ENCODE measurements around the gene LMBR1L.
A peak's percentile ranks its signal among the peaks of the same experiment; 100 is the strongest.

LMBR1L gene

GRCh38 chr12:49089821-49090773, 20.6 kb downstream of the LMBR1L start:
- TF ChIP-seq CTCF (IDR thresholded peaks at IDR 0.05), result no peak
- no peaks in the 10 kb centered on the region for H3K36me3 ChIP-seq
- H3K27me3 ChIP-seq, result peaks cover 96% of the 10 kb centered on the region
- peaks cover 41 to 53% of the 10 kb centered on the region in 2 experiments for H3K4me1 ChIP-seq (ENCODE audit: control insufficient read depth in 1 of 2, insufficient read depth in 1 of 2, low read depth in 1 of 2, low read length in 1 of 2)
- H3K9me3 ChIP-seq, result no peaks in the 10 kb centered on the region
- peak overlapping the region; percentile 28 to 40 for H3K4me3 ChIP-seq (ENCODE audit: low read depth in 1 of 2, low read length in 1 of 2)
- peak overlapping the region; percentile 18 for H3K27ac ChIP-seq

GRCh38 chr12:49088932-49089330, 21.7 kb downstream of the LMBR1L start:
- Histone ChIP-seq H3K4me3 (ENCODE audit: low read depth in 1 of 2, low read length in 1 of 2) (no peak overlapping the region), H3K27ac (no peak overlapping the region), H3K4me1 (ENCODE audit: control insufficient read depth in 1 of 2, insufficient read depth in 1 of 2, low read depth in 1 of 2, low read length in 1 of 2) (peaks cover 41 to 45% of the 10 kb centered on the region in 2 experiments), H3K27me3 (peaks cover 85% of the 10 kb centered on the region), H3K9me3 (no peaks in the 10 kb centered on the region), H3K36me3 (no peaks in the 10 kb centered on the region)
- no peak for TF ChIP-seq CTCF (IDR thresholded peaks at IDR 0.05)

- peaks cover 41 to 45% of the 10 kb centered on the region in 2 experiments for H3K4me1 ChIP-seq (ENCODE audit: control insufficient read depth in 1 of 2, insufficient read depth in 1 of 2, low read depth in 1 of 2, low read length in 1 of 2)
- peaks cover 79% of the 10 kb centered on the region for H3K27me3 ChIP-seq
- no peaks in the 10 kb centered on the region for H3K36me3 ChIP-seq
- H3K9me3 ChIP-seq, result no peaks in the 10 kb centered on the region
- peak overlapping the region in 1 of 2 experiments; percentile 47 for H3K4me3 ChIP-seq (ENCODE audit: low read depth in 1 of 2, low read length in 1 of 2)
- peak; percentile 82 for TF ChIP-seq CTCF (IDR thresholded peaks at IDR 0.05)
- no peak overlapping the region for H3K27ac ChIP-seq
Observed at GRCh38 chr12:49088150-49088931, 22.3 kb downstream of the LMBR1L start.

GRCh38 chr12:49086116-49086515, 24.5 kb downstream of the LMBR1L start:
- Histone ChIP-seq H3K4me1 (ENCODE audit: control insufficient read depth in 1 of 2, insufficient read depth in 1 of 2, low read depth in 1 of 2, low read length in 1 of 2) (peaks cover 27 to 29% of the 10 kb centered on the region in 2 experiments), H3K27ac (no peak overlapping the region), H3K27me3 (peaks cover 56% of the 10 kb centered on the region), H3K4me3 (ENCODE audit: low read depth in 1 of 2, low read length in 1 of 2) (no peak overlapping the region), H3K36me3 (no peaks in the 10 kb centered on the region), H3K9me3 (no peaks in the 10 kb centered on the region)
- no peak for TF ChIP-seq CTCF (IDR thresholded peaks at IDR 0.05)

GRCh38 chr12:49084438-49084837, 26.2 kb downstream of the LMBR1L start:
- no peak overlapping the region for H3K27ac ChIP-seq
- peaks cover 40% of the 10 kb centered on the region for H3K27me3 ChIP-seq
- H3K36me3 ChIP-seq, result no peaks in the 10 kb centered on the region
- peaks cover 10 to 13% of the 10 kb centered on the region in 2 experiments for H3K4me1 ChIP-seq (ENCODE audit: control insufficient read depth in 1 of 2, insufficient read depth in 1 of 2, low read depth in 1 of 2, low read length in 1 of 2)
- no peak overlapping the region for H3K4me3 ChIP-seq (ENCODE audit: low read depth in 1 of 2, low read length in 1 of 2)
- no peak for TF ChIP-seq CTCF (IDR thresholded peaks at IDR 0.05)
- no peaks in the 10 kb centered on the region for H3K9me3 ChIP-seq

All from neutrophil (primary cell).